A673 (cell line): ENCODE results near the gene PTX4.

Source experiments
- EZH2 ChIP-seq: fragments of 200-600 bp; sonication (generic); IDR thresholded peaks from 2 replicates; pipeline ENCODE4 v1.6.1; 2017; ENCODE audit warnings: borderline replicate concordance, low read depth, mild to moderate bottlenecking, mixed read lengths, antibody characterized with exemption, low read length; ENCODE audit not compliant: poor library complexity, severe bottlenecking
- TF ChIP-seq, protein P1 (sequence below): fragments of 300-800, 200-600 bp; sonication (generic); conservative IDR thresholded peaks from 2 replicates; pipeline ENCODE4 v1.5.1; 2017; ENCODE audit warnings: low read depth, mild to moderate bottlenecking, antibody characterized with exemption, low read length, moderate library complexity, mixed read lengths

DNA sequence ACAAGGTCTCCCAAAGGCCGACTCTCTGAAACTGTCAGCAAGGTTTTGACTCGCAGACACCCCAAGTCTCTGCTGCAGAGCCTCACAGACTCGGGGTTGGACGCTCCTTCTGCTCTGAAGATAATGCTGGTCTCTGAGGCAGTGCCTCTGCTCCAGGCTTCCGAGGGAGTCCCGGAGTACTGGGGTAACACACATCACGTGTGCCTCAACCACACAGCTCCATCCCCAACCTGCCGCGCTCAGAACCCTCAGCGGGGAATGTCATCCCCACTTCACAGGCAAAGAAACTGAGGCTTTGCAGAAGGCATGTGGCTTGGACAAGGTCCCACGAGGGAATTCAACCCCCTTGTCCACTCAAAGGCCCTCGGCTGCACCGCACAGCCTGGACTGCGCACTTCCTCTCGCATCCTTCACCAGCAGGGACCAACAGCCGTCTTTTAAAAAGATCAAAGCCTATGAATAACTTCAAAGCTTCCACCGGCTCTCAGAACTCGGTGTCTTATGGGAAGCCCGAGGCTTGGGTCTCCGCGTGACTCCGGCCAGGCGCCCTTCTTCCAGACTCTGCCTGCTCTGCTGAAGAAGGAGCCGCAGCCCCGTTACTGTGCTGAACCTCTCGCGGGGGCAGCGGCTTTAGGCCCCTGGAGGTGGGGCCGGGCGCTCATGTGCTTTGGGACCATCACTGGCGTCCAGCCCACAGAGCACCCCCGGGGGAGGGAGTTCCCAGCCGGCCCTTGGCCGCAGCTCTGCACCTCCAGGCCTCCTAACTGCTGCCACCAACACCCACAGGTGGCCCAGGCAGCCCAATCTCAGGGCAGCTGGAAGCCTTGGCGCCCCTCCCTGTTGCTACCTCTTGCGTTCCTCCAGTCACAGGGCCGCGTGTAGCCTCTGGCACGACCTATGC is 46.9 kb upstream of the PTX4 start:
- TF ChIP-seq, protein P1, sequence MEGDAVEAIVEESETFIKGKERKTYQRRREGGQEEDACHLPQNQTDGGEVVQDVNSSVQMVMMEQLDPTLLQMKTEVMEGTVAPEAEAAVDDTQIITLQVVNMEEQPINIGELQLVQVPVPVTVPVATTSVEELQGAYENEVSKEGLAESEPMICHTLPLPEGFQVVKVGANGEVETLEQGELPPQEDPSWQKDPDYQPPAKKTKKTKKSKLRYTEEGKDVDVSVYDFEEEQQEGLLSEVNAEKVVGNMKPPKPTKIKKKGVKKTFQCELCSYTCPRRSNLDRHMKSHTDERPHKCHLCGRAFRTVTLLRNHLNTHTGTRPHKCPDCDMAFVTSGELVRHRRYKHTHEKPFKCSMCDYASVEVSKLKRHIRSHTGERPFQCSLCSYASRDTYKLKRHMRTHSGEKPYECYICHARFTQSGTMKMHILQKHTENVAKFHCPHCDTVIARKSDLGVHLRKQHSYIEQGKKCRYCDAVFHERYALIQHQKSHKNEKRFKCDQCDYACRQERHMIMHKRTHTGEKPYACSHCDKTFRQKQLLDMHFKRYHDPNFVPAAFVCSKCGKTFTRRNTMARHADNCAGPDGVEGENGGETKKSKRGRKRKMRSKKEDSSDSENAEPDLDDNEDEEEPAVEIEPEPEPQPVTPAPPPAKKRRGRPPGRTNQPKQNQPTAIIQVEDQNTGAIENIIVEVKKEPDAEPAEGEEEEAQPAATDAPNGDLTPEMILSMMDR = no peak
- no peak for TF ChIP-seq EZH2
